GM18511 (cell line): ENCODE results near the gene KRTAP4-4.

ENCODE experiments used
- ATAC-seq: cut with Tn5 transposase; IDR thresholded peaks from one replicate; pipeline ENCODE4 v1.9.1; 2021; ENCODE audit warnings: mild to moderate bottlenecking, moderate library complexity; ENCODE audit not compliant: unreplicated experiment

Gene KRTAP4-4

DNA sequence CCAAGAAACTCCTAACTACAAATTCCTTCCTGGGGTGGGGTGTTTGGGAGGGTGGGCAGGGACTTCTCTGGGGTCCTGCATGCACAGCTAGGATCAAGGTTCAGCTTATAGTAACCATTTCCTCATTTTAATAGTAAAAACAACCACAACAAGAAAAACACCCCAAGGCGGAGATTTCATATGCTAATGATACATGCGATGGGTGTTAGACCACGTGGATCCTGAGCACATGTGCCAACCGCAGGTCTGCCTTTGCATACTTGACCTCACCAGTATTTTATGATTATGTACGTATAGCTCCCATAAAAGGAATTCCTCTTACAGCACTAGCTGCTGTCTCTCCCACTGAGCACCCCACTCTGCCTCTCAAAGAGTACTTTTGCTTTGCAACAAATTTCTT, 44.3 kb downstream of the KRTAP4-4 start:
- no peak for ATAC-seq

DNA sequence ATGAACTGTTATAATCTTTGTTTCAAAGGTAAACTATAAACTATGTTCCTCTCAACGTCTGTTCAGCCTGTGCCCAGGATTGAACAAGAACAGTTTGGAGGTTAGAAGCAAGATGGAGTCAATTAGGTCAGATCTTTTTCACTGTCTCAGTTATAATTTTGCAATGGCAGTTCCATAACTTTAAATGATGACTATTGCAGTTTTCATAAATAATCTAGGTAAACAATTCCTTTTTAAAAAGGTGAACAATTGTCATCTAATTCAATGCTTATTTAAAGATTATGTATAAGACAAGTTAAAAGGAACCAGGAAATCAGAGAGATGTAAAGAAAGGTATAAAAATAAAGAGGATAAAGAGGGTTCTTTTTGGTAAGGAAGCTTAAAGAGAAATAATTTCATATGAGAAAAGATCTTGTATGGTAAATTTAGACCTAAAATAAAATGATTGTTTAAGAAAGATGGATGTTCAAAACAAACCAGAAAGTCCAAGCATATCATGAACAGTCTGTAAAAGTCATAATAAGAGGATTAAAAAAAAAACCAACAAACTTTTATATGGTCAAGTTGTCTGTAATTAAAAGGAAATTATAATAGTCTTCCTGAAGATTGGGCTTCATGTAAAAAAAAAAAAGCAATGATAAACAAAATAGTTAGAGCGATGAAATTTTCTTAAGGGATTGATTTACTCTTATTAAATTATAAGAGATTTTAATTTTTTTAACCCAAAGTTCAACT, 49.2 kb downstream of the KRTAP4-4 start:
- ATAC-seq = no peak
